ENCODE results near the gene LGR6.
"Not testable (repeated sequence)": the region's sequence is repeated elsewhere in the genome, so short reads cannot be mapped to it uniquely, and the experiment has no call there.

The LGR6 gene, protein sequence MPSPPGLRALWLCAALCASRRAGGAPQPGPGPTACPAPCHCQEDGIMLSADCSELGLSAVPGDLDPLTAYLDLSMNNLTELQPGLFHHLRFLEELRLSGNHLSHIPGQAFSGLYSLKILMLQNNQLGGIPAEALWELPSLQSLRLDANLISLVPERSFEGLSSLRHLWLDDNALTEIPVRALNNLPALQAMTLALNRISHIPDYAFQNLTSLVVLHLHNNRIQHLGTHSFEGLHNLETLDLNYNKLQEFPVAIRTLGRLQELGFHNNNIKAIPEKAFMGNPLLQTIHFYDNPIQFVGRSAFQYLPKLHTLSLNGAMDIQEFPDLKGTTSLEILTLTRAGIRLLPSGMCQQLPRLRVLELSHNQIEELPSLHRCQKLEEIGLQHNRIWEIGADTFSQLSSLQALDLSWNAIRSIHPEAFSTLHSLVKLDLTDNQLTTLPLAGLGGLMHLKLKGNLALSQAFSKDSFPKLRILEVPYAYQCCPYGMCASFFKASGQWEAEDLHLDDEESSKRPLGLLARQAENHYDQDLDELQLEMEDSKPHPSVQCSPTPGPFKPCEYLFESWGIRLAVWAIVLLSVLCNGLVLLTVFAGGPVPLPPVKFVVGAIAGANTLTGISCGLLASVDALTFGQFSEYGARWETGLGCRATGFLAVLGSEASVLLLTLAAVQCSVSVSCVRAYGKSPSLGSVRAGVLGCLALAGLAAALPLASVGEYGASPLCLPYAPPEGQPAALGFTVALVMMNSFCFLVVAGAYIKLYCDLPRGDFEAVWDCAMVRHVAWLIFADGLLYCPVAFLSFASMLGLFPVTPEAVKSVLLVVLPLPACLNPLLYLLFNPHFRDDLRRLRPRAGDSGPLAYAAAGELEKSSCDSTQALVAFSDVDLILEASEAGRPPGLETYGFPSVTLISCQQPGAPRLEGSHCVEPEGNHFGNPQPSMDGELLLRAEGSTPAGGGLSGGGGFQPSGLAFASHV

DNA sequence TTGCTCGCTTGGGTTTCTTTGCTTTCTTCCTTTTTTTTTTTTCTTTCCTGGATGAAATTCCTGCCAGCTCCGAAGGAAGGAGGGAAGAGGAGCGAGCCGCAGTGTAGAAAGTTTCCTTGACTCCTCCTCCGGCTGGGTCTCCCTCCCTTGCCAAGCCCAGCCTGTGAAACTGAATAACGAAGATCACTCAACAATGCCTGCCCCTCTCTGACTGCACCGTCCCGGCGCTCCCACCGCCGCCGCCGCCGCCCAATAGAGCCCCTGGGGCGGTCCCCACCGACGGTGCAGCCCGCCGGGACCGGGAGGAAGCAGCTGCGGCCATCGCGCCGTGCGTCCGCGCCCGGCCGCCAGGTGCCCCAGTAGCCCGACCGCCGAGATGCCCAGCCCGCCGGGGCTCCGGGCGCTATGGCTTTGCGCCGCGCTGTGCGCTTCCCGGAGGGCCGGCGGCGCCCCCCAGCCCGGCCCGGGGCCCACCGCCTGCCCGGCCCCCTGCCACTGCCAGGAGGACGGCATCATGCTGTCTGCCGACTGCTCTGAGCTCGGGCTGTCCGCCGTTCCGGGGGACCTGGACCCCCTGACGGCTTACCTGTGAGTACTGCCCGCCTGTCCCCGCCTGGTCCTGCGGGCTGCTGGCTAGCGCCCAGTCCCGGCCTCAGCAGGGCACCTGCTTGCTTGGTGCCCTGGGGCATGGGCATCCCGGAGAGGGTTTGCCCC is at the start of gene LGR6:
LGR6 (plus strand) TSS at position 186 of the 714 bp plus-strand sequence; CDS start at position 377, 191 bp downstream.
- TF ChIP-seq, protein P1, sequence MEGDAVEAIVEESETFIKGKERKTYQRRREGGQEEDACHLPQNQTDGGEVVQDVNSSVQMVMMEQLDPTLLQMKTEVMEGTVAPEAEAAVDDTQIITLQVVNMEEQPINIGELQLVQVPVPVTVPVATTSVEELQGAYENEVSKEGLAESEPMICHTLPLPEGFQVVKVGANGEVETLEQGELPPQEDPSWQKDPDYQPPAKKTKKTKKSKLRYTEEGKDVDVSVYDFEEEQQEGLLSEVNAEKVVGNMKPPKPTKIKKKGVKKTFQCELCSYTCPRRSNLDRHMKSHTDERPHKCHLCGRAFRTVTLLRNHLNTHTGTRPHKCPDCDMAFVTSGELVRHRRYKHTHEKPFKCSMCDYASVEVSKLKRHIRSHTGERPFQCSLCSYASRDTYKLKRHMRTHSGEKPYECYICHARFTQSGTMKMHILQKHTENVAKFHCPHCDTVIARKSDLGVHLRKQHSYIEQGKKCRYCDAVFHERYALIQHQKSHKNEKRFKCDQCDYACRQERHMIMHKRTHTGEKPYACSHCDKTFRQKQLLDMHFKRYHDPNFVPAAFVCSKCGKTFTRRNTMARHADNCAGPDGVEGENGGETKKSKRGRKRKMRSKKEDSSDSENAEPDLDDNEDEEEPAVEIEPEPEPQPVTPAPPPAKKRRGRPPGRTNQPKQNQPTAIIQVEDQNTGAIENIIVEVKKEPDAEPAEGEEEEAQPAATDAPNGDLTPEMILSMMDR (IDR thresholded peaks at IDR 0.05; ENCODE audit: low read depth, low read length), result no peak
- H3K4me3 ChIP-seq (replicated peaks in 1 of 2; ENCODE audit: low read depth in 2 of 2, low read length in 2 of 2), result no peak within 1 kb of the TSS
- DNase-seq (ENCODE audit: low read depth in 2 of 2), result no peak

- peak within 1 kb of the TSS; percentile 84 to 91 for H3K4me3 ChIP-seq (replicated peaks in 1 of 2; ENCODE audit: low read depth in 2 of 2, low read length in 2 of 2)
- DNase-seq (ENCODE audit: low read depth in 2 of 2), result peak in 1 of 2 donors; percentile 48
- TF ChIP-seq, protein P1 (IDR thresholded peaks at IDR 0.05; ENCODE audit: low read depth, low read length), result no peak
Observed at GRCh38 chr1:202144402-202145067, 49.1 kb upstream of the LGR6 start, which contains the start of gene ARL8A. Gene ARL8A, minus strand, starts transcription at chr1:202144737. Its CDS starts 165 bp downstream, at chr1:202144572.

DNA sequence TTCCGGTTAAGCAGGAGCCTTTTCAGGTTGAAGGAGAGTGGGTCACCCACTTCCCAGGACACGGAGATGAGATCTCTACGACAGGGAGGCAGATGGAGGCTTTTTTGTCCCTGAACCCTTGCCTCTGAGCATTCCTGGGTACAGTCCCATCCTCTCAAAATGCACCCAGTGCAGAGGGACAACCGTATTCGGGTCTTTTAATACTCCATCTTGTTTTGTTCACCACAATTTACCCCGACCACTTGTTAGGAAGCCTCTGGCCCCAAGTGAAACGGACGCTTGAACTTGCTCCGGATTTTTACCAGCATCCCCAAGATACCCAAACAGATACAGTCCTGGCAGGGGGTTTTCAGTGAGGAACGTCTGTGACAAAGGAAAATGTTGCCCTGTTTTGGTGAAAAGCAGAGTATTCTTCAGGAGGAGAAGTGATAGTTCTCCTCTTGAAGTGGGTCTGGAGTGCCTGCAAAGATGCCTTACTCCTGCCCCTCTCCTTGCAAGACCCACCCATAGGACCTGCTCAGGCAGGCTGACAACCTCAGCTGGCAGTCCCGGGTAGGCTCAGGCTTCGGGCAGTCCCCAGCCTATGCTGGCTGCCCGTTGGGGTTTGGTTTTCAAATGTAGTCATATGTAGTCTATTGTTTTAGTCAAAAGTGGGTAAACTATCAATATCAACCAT is 48.4 kb upstream of the LGR6 start:
- peak overlapping the region; percentile 59 to 91 for H3K4me3 ChIP-seq (replicated peaks in 1 of 2; ENCODE audit: low read depth in 2 of 2, low read length in 2 of 2)
- TF ChIP-seq, protein P1 (IDR thresholded peaks at IDR 0.05; ENCODE audit: low read depth, low read length), result no peak
- DNase-seq (ENCODE audit: low read depth in 2 of 2), result no peak

- not testable (repeated sequence) for H3K4me3 ChIP-seq (replicated peaks in 1 of 2; ENCODE audit: low read depth in 2 of 2, low read length in 2 of 2); DNase-seq (ENCODE audit: low read depth in 2 of 2)
Observed at GRCh38 chr1:202145744-202146140, 47.9 kb upstream of the LGR6 start.

GRCh38 chr1:202146279-202146678 is 47.3 kb upstream of the LGR6 start:
- DNase-seq (ENCODE audit: low read depth in 2 of 2), result no peak
- no peak overlapping the region for H3K4me3 ChIP-seq (replicated peaks in 1 of 2; ENCODE audit: low read depth in 2 of 2, low read length in 2 of 2)
- TF ChIP-seq, protein P1 (IDR thresholded peaks at IDR 0.05; ENCODE audit: low read depth, low read length), result no peak

DNA sequence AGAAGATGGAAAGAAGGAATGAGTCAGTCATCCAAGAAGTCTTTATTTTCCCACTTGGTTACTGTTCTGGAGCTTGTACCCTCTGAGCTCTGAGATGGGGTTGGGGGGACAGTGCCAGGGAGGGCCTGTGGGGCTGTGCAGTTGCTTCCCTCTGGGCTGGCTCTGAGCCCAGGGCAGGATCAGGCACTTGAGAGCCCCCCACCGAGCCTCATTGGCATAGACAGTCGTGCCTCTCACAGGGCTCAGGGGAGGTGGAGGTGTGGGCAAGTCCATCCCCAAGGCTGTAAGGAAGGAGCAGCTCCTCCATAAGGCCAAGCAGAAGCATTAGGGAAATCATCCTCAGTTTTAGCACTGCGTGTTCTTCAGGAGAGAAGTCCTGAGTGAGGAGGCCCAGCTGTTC is 46.6 kb upstream of the LGR6 start:
- no peak overlapping the region for H3K4me3 ChIP-seq (replicated peaks in 1 of 2; ENCODE audit: low read depth in 2 of 2, low read length in 2 of 2)
- DNase-seq (ENCODE audit: low read depth in 2 of 2), result no peak
- TF ChIP-seq, protein P1 (IDR thresholded peaks at IDR 0.05; ENCODE audit: low read depth, low read length), result no peak
